Suprapubic skin (tissue), 4 donors: ENCODE data around the gene MELTF. TPM values are rescaled to one million over a fixed set of nuclear protein-coding genes. Genes with fewer than 3 reads are reported as not detected.

Experiments
- DNase-seq, 2 donors: peaks; one replicate each; pipeline ENCODE4 v3.0.0-alpha.2; 2019; ENCODE audit warnings: low spot score in 2 of 2
- H3K27ac ChIP-seq: fragments of 200-600 bp; sonication (generic); one replicate; pipeline ENCODE4 v1.5.1; 2019
- H3K27me3 ChIP-seq: fragments of 200-600 bp; sonication (generic); one replicate; pipeline ENCODE4 v1.5.1; 2019
- H3K36me3 ChIP-seq: fragments of 200-600 bp; sonication (generic); one replicate; pipeline ENCODE4 v1.5.1; 2019
- H3K4me1 ChIP-seq: fragments of 200-600 bp; sonication (generic); one replicate; pipeline ENCODE4 v1.5.1; 2019
- H3K4me3 ChIP-seq: fragments of 200-600 bp; sonication (generic); one replicate; pipeline ENCODE4 v1.5.1; 2019; ENCODE audit warnings: mild to moderate bottlenecking
- H3K9me3 ChIP-seq: fragments of 200-600 bp; sonication (generic); one replicate; pipeline ENCODE4 v1.5.1; 2019
- CTCF ChIP-seq, 2 donors: fragments of 200-600 bp in 1 of 2; fragments of 450-650 bp in 1 of 2; sonication (generic) in 1 of 2; IDR thresholded peaks; one replicate each; pipeline ENCODE4 v1.5.1; 2016 to 2019; ENCODE audit warnings: antibody characterized with exemption in 2 of 2, mild to moderate bottlenecking in 1 of 2, moderate library complexity in 1 of 2
- EP300 ChIP-seq: sonication (generic); formaldehyde crosslinking; IDR thresholded peaks from one replicate; pipeline ENCODE4 v1.6.1; 2017; ENCODE audit warnings: antibody characterized with exemption
- POLR2A ChIP-seq, 2 donors: fragments of 450-650 bp; IDR thresholded peaks; one replicate each; pipeline ENCODE4 v1.6.1; 2017; ENCODE audit warnings: antibody characterized with exemption in 2 of 2, mild to moderate bottlenecking in 2 of 2, moderate library complexity in 2 of 2
- POLR2AphosphoS5 ChIP-seq, 3 donors: sonication (generic); formaldehyde crosslinking; IDR thresholded peaks; one replicate each; pipeline ENCODE4 v1.6.1; 2017; ENCODE audit warnings: antibody characterized with exemption in 3 of 3
- WGBS: methylation state at CpG from one replicate; pipeline ENCODE4 v1.1.5; 2018; 5-methylcytosine and 5-hydroxymethylcytosine counted together
- total RNA-seq, 4 donors: library from RNA; depleted of rRNA; stranded (reverse); fragments of >200 nt; gene quantifications; one replicate each; pipeline ENCODE4 v1.1.0, GENCODE V29; 2016

Gene MELTF
- total RNA-seq, 4 donors from 2014 or later, result 21.0 to 68.7 (median 34.4) TPM

- Histone ChIP-seq H3K4me3 (no peak overlapping the region), H3K36me3 (no peaks in the 10 kb centered on the region), H3K27me3 (peaks cover 4% of the 10 kb centered on the region), H3K9me3 (peaks cover 5% of the 10 kb centered on the region), H3K27ac (no peak overlapping the region), H3K4me1 (no peaks in the 10 kb centered on the region)
- WGBS, result 92% methylated on average over 9 of the region's 9 CpGs
- peak; percentile 7 to 15 for DNase-seq
- TF ChIP-seq POLR2A (IDR thresholded peaks at IDR 0.05) (no peak), EP300 (no peak)
Observed at GRCh38 chr3:196985954-196986885, 43.4 kb downstream of the MELTF start.

- no peak overlapping the region for H3K4me3 ChIP-seq
- WGBS, result 74% methylated on average over 6 of the region's 6 CpGs
- no peak overlapping the region for H3K27ac ChIP-seq
- peaks cover 4% of the 10 kb centered on the region for H3K27me3 ChIP-seq
- no peaks in the 10 kb centered on the region for H3K4me1 ChIP-seq
- TF ChIP-seq POLR2A (IDR thresholded peaks at IDR 0.05) (no peak), CTCF (IDR thresholded peaks at IDR 0.05) (no peak), POLR2AphosphoS5 (IDR thresholded peaks at IDR 0.05) (no peak), EP300 (no peak)
- peaks cover 5% of the 10 kb centered on the region for H3K9me3 ChIP-seq
- peak in 1 of 2 donors; percentile 52 for DNase-seq
- no peaks in the 10 kb centered on the region for H3K36me3 ChIP-seq
Observed at GRCh38 chr3:196985298-196985697, 44.3 kb downstream of the MELTF start.

- peaks cover 5% of the 10 kb centered on the region for H3K9me3 ChIP-seq
- peaks cover 6% of the 10 kb centered on the region for H3K4me1 ChIP-seq
- no peak overlapping the region for H3K4me3 ChIP-seq
- TF ChIP-seq CTCF (IDR thresholded peaks at IDR 0.05), result no peak
- TF ChIP-seq EP300, result no peak
- TF ChIP-seq POLR2A (IDR thresholded peaks at IDR 0.05), result no peak
- no peak for TF ChIP-seq POLR2AphosphoS5 (IDR thresholded peaks at IDR 0.05)
- WGBS, result 70% methylated on average over 1 of the region's 1 CpG
- no peak overlapping the region for H3K27ac ChIP-seq
- no peak for DNase-seq
- no peaks in the 10 kb centered on the region for H3K36me3 ChIP-seq
- H3K27me3 ChIP-seq, result peaks cover 4% of the 10 kb centered on the region
Observed at GRCh38 chr3:196983186-196983585, 46.4 kb downstream of the MELTF start.

- TF ChIP-seq POLR2A (IDR thresholded peaks at IDR 0.05) (no peak), EP300 (no peak), CTCF (IDR thresholded peaks at IDR 0.05) (no peak), POLR2AphosphoS5 (IDR thresholded peaks at IDR 0.05) (no peak)
- Histone ChIP-seq H3K27ac (no peak overlapping the region), H3K4me3 (no peak overlapping the region), H3K4me1 (peaks cover 6% of the 10 kb centered on the region), H3K36me3 (no peaks in the 10 kb centered on the region), H3K27me3 (no peaks in the 10 kb centered on the region), H3K9me3 (peaks cover 5% of the 10 kb centered on the region)
- WGBS, result 95% methylated on average over 13 of the region's 13 CpGs
- DNase-seq, result peak; percentile 17 to 18
Observed at GRCh38 chr3:196981657-196982056, 48.0 kb downstream of the MELTF start.

GRCh38 chr3:196979545-196979944 lies 50.1 kb downstream of the MELTF start:
- 70% methylated on average over 10 of the region's 10 CpGs for WGBS
- DNase-seq, result no peak
- peaks cover 5% of the 10 kb centered on the region for H3K9me3 ChIP-seq

More at GRCh38 chr3:196979545-196979944, 50.1 kb downstream of the MELTF start:
- no peak overlapping the region for H3K4me3 ChIP-seq
- H3K27me3 ChIP-seq, result no peaks in the 10 kb centered on the region
- H3K27ac ChIP-seq, result no peak overlapping the region
- peaks cover 6% of the 10 kb centered on the region for H3K4me1 ChIP-seq
- H3K36me3 ChIP-seq, result no peaks in the 10 kb centered on the region
- no peak for TF ChIP-seq CTCF (IDR thresholded peaks at IDR 0.05)
- no peak for TF ChIP-seq POLR2AphosphoS5 (IDR thresholded peaks at IDR 0.05)
- no peak for TF ChIP-seq POLR2A (IDR thresholded peaks at IDR 0.05)
- TF ChIP-seq EP300, result no peak
